Measurements from ENCODE around the gene SLIT3. TPM values are rescaled to one million over a fixed set of nuclear protein-coding genes. Genes with fewer than 3 reads are reported as not detected.

Gene SLIT3
- total RNA-seq, 1 experiment from 2014 or later = 0.92 TPM

DNA sequence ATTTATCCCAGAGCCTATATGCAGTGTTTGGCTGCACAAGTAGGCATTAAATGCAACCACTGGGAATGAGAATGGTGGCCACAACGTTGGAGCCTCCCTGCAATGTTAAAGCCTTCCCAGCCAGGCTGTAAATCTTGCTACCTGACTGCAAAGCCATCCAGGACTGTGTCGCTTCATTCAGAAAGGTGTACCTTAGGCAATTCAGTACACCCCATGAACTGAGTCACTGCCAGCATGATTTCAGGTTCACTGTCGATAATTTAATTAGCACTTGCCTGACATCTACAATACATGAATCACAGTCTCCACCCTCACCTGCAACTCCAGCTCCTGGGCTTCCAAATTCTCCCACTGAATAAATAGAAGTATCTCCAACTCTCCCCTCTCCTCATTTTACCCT, 108.4 kb downstream of the SLIT3 start:
- no peaks in the 10 kb centered on the region for H3K4me1 ChIP-seq (ENCODE audit: insufficient read depth, low read length)

More for the DNA sequence above, 108.4 kb downstream of the SLIT3 start:
- Histone ChIP-seq H3K56ac (ENCODE audit: insufficient read length, low read depth, low read length) (no peak overlapping the region), H4K91ac (ENCODE audit: insufficient read length, low read depth, low read length) (no peak overlapping the region), H3K27ac (ENCODE audit: insufficient read length, low read depth, low read length) (no peak overlapping the region), H2BK12ac (ENCODE audit: insufficient read length, low read depth, low read length) (no peak overlapping the region), H3K79me1 (ENCODE audit: insufficient read depth, low read depth, low read length, poor library complexity, severe bottlenecking) (no peaks in the 10 kb centered on the region), H4K5ac (ENCODE audit: insufficient read length, low read depth, low read length) (no peak overlapping the region), H3K27me3 (ENCODE audit: insufficient read depth, low read length) (no peaks in the 10 kb centered on the region), H3K14ac (ENCODE audit: insufficient read depth, low read length) (no peak overlapping the region), H3K79me2 (ENCODE audit: insufficient read depth, low read length) (no peaks in the 10 kb centered on the region), H4K8ac (replicated peaks; ENCODE audit: insufficient read length, low read depth, low read length) (no peak overlapping the region), H2AK5ac (ENCODE audit: insufficient read length, low read length) (no peak overlapping the region), H3T11ph (ENCODE audit: low read length) (no peak overlapping the region), H3K23me2 (ENCODE audit: insufficient read length, low read depth, low read length, poor library complexity, severe bottlenecking) (no peaks in the 10 kb centered on the region), H3K9ac (ENCODE audit: extremely low read depth, insufficient read length, low read length) (no peak overlapping the region), H3K23ac (ENCODE audit: insufficient read length, low read depth, low read length) (no peak overlapping the region), H2BK120ac (ENCODE audit: low read depth, low read length, poor library complexity, severe bottlenecking) (no peak overlapping the region), H2BK5ac (ENCODE audit: insufficient read length, low read length) (no peak overlapping the region), H3K4ac (ENCODE audit: low read depth, low read length) (no peak overlapping the region), H4K20me1 (ENCODE audit: control insufficient read depth, insufficient read depth, insufficient read length) (no peaks in the 10 kb centered on the region), H3K9me3 (ENCODE audit: control insufficient read depth, low read depth, low read length) (no peaks in the 10 kb centered on the region), H3K4me2 (ENCODE audit: insufficient read depth, insufficient read length, low read length) (no peak overlapping the region), H2AFZ (ENCODE audit: low read length) (no peak overlapping the region), H2BK15ac (ENCODE audit: low read depth, low read length) (no peak overlapping the region), H2BK20ac (ENCODE audit: low read depth, low read length, poor library complexity, severe bottlenecking) (no peak overlapping the region), H3K18ac (ENCODE audit: insufficient read length, low read depth, low read length) (no peak overlapping the region)
- DNase-seq = no peak
- no CpG with 5 or more reads among the region's 3 CpGs for WGBS (ENCODE audit: extremely low coverage, insufficient read length, low lambda C conversion rate)
- TF ChIP-seq, protein P1, sequence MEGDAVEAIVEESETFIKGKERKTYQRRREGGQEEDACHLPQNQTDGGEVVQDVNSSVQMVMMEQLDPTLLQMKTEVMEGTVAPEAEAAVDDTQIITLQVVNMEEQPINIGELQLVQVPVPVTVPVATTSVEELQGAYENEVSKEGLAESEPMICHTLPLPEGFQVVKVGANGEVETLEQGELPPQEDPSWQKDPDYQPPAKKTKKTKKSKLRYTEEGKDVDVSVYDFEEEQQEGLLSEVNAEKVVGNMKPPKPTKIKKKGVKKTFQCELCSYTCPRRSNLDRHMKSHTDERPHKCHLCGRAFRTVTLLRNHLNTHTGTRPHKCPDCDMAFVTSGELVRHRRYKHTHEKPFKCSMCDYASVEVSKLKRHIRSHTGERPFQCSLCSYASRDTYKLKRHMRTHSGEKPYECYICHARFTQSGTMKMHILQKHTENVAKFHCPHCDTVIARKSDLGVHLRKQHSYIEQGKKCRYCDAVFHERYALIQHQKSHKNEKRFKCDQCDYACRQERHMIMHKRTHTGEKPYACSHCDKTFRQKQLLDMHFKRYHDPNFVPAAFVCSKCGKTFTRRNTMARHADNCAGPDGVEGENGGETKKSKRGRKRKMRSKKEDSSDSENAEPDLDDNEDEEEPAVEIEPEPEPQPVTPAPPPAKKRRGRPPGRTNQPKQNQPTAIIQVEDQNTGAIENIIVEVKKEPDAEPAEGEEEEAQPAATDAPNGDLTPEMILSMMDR (conservative IDR thresholded peaks at IDR 0.05) = no peak
- Mint-ChIP-seq H3K4me3 (no peak overlapping the region), H3K27ac (no peak overlapping the region), H3K27me3 (ENCODE audit: low read depth) (peaks cover 19% of the 10 kb centered on the region), H3K9me3 (no peaks in the 10 kb centered on the region), H3K4me1 (no peaks in the 10 kb centered on the region), H3K36me3 (ENCODE audit: insufficient read depth in 1 of 3, low read depth in 3 of 3) (no peaks in the 10 kb centered on the region)
